ENCODE data around the gene TMCO6. TPM values are rescaled to one million over a fixed set of nuclear protein-coding genes. Genes with fewer than 3 reads are reported as not detected.
A peak's percentile ranks its signal among the peaks of the same experiment; 100 is the strongest.

TMCO6 gene
- total and polyA plus RNA-seq, 4 donors = 12.6 to 55.9 (median 18.7) TPM

DNA sequence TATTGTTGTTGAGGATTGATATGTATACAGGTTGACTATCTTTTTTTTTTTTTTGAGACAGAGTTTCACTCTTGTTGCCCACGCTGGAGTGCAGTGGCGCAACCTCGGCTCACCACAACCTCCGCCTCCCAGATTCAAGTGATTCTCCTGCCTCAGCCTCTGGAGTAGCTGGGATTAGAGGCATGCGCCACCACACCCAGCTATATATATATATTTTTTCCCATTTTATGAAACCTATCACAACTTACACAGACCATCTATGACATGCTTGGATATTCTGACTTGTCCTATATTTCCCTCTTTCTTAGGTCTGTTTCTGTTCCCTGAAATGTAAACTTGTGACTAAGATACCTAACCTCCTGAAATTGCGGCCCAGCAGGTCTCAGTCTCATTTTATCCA is 11.3 kb upstream of the TMCO6 start (continued):
- no peak for TF ChIP-seq FOXA2 (IDR thresholded peaks at IDR 0.05)

DNA sequence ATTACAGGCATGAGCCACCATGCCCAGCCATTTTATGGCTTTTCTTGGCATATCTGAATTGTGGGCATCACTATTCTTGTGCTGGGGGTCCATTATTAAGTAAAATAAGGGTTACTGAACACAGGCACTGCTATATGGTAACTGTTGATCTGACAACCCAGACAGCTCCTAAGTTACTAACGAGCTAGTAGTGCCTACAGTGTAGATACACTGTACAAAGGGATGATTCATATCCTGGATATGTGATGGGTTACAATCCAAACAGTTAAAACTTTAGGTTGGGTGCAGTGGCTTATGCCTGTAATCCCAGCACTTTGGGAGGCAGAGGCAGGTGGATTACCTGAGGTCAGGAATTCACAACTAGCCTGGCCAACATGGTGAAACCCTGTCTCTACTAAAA is 10.5 kb upstream of the TMCO6 start:
- Histone ChIP-seq H3K36me3 (ENCODE audit: control insufficient read depth in 4 of 4, insufficient read depth in 3 of 4, low read depth in 1 of 4, low read length in 3 of 4) (no peaks in the 10 kb centered on the region), H3K4me3 (ENCODE audit: low read depth in 1 of 3, low read length in 3 of 3) (no peak overlapping the region), H3K27me3 (ENCODE audit: control insufficient read depth in 4 of 4, insufficient read depth in 4 of 4, low read length in 3 of 4) (no peaks in the 10 kb centered on the region), H3K27ac (ENCODE audit: low read depth in 1 of 2, low read length in 2 of 2) (no peak overlapping the region), H3K9ac (ENCODE audit: low read depth in 1 of 2, low read length in 2 of 2) (no peak overlapping the region), H3K9me3 (ENCODE audit: control insufficient read depth in 4 of 4, low read length in 3 of 4) (no peaks in the 10 kb centered on the region), H3K4me1 (ENCODE audit: control insufficient read depth in 4 of 4, insufficient read depth in 4 of 4, low read length in 3 of 4) (peaks cover 0 to 19% (median 7%) of the 10 kb centered on the region in 4 donors)
- TF ChIP-seq HNF4A (conservative IDR thresholded peaks at IDR 0.05) (no peak), JUND (IDR thresholded peaks at IDR 0.05) (no peak), FOXA1 (IDR thresholded peaks at IDR 0.05) (no peak), RXRA (IDR thresholded peaks at IDR 0.05) (no peak), NR2F2 (IDR thresholded peaks at IDR 0.05) (no peak)
- TF ChIP-seq, protein P1, sequence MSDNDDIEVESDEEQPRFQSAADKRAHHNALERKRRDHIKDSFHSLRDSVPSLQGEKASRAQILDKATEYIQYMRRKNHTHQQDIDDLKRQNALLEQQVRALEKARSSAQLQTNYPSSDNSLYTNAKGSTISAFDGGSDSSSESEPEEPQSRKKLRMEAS (IDR thresholded peaks at IDR 0.05) = no peak
- no peak for DNase-seq (ENCODE audit: low spot score)
- 36% methylated on average over 1 of the region's 1 CpG for WGBS

DNA sequence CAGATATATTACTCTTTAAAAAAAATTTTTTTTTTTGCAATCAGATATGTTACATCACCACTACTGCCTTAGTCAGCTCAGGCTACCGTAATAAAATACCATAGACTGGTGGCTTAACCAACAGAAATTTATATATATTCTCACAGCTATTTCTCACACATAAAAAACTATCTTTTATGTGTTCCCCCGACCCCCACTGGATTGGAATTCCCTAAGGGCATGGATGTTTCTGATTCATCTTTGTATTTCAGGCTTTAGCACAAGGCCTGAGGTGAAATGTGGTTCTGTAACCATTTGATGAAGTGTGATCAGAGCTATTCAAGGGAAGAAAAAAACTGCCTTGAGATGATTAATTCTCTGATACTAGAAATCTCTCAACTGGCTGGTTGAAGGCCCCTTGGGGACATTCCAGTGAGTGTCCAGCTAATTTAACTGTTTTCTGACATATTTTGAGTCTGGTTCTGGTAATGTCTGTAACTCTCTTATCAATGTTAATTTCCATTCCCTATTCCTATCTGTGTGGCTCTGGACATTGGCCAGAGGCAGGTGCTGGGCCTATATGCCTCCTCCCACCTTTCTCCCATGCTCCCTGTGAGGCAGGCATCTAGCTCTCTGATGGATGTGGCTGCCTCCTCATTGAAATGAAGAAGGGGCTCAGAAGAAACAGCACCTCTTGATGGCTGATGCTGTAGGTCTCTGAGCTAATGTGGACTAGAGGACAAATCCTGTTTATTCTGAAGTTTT is 8.8 kb upstream of the TMCO6 start:
- Histone ChIP-seq H3K9ac (ENCODE audit: low read depth in 1 of 2, low read length in 2 of 2) (peak overlapping the region; percentile 83 to 89), H3K36me3 (ENCODE audit: control insufficient read depth in 4 of 4, insufficient read depth in 3 of 4, low read depth in 1 of 4, low read length in 3 of 4) (no peaks in the 10 kb centered on the region), H3K4me3 (ENCODE audit: low read depth in 1 of 3, low read length in 3 of 3) (peak overlapping the region; percentile 66 to 85 (median 71)), H3K27me3 (ENCODE audit: control insufficient read depth in 4 of 4, insufficient read depth in 4 of 4, low read length in 3 of 4) (no peaks in the 10 kb centered on the region), H3K4me1 (ENCODE audit: control insufficient read depth in 4 of 4, insufficient read depth in 4 of 4, low read length in 3 of 4) (peaks cover 0 to 23% (median 13%) of the 10 kb centered on the region in 4 donors), H3K27ac (ENCODE audit: low read depth in 1 of 2, low read length in 2 of 2) (peak overlapping the region; percentile 82 to 90), H3K9me3 (ENCODE audit: control insufficient read depth in 4 of 4, low read length in 3 of 4) (no peaks in the 10 kb centered on the region)
- 49% methylated on average over 2 of the region's 2 CpGs for WGBS
- no peak for TF ChIP-seq HNF4G (IDR thresholded peaks at IDR 0.05)
- no peak for DNase-seq (ENCODE audit: low spot score)

DNA sequence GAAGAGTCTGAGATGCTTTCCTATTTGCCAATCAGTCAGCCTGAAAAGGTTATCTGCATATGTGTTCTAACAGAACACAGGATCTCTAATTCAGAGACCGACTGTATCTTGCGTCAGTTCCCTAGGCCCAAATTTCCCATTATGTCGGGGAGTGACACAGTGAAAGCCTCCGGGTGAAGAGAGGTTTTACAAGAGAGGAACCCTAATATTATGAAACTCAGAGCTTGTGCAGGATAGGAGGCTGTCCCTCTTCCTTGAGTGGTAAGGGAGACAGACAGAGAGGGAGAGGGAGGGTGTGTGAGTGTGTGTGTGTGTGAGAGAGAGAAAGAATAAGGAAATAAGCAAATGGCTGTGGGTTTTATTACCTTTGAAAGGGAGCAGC is 8.2 kb upstream of the TMCO6 start:
- WGBS = 37% methylated on average over 4 of the region's 4 CpGs
- peak overlapping the region; percentile 66 to 85 (median 71) for H3K4me3 ChIP-seq (ENCODE audit: low read depth in 1 of 3, low read length in 3 of 3)
- no peaks in the 10 kb centered on the region for H3K9me3 ChIP-seq (ENCODE audit: control insufficient read depth in 4 of 4, low read length in 3 of 4)
- DNase-seq (ENCODE audit: low spot score) = no peak
- no peaks in the 10 kb centered on the region for H3K27me3 ChIP-seq (ENCODE audit: control insufficient read depth in 4 of 4, insufficient read depth in 4 of 4, low read length in 3 of 4)
- H3K9ac ChIP-seq (ENCODE audit: low read depth in 1 of 2, low read length in 2 of 2) = peak overlapping the region; percentile 83 to 89
- no peaks in the 10 kb centered on the region for H3K36me3 ChIP-seq (ENCODE audit: control insufficient read depth in 4 of 4, insufficient read depth in 3 of 4, low read depth in 1 of 4, low read length in 3 of 4)
- H3K27ac ChIP-seq (ENCODE audit: low read depth in 1 of 2, low read length in 2 of 2) = peak overlapping the region; percentile 82 to 90
- TF ChIP-seq TAF1 (conservative IDR thresholded peaks at IDR 0.05) (peak; percentile 18), JUND (IDR thresholded peaks at IDR 0.05) (no peak), YY1 (IDR thresholded peaks at IDR 0.05) (peak; percentile 29)
- peaks cover 0 to 23% (median 13%) of the 10 kb centered on the region in 4 donors for H3K4me1 ChIP-seq (ENCODE audit: control insufficient read depth in 4 of 4, insufficient read depth in 4 of 4, low read length in 3 of 4)

DNA sequence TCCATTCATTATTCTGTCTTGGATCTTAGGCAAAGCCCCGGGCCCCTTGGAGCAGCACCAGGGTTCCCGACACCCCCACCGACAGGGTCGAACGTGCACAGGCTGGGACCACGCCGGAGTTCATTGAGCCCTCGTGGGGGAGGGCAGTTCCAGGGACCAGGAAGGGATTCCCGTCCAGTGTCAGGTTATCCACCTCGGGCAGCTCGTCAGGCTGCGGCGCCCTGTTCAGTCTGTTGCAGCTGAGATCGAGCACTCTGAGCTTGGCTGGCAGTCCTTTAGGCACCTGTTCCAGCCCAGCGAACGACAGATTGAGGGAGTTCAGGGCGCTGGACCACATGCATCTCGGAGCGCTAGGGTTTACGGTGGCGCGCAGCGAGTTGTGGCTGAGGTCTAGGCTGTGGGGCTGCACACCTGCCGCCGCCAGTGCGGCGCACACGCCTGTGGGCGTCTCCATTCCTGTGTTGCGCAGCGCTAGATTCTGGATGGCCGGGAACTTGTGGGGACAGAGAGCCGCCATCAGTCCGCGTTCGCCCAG is 7.4 kb upstream of the TMCO6 start:
- no peaks in the 10 kb centered on the region for H3K27me3 ChIP-seq (ENCODE audit: control insufficient read depth in 4 of 4, insufficient read depth in 4 of 4, low read length in 3 of 4)
- no peaks in the 10 kb centered on the region for H3K9me3 ChIP-seq (ENCODE audit: control insufficient read depth in 4 of 4, low read length in 3 of 4)
- WGBS = 4% methylated on average over 36 of the region's 36 CpGs
- TF ChIP-seq YY1 (IDR thresholded peaks at IDR 0.05) = peak; percentile 84
- TF ChIP-seq, protein P2, sequence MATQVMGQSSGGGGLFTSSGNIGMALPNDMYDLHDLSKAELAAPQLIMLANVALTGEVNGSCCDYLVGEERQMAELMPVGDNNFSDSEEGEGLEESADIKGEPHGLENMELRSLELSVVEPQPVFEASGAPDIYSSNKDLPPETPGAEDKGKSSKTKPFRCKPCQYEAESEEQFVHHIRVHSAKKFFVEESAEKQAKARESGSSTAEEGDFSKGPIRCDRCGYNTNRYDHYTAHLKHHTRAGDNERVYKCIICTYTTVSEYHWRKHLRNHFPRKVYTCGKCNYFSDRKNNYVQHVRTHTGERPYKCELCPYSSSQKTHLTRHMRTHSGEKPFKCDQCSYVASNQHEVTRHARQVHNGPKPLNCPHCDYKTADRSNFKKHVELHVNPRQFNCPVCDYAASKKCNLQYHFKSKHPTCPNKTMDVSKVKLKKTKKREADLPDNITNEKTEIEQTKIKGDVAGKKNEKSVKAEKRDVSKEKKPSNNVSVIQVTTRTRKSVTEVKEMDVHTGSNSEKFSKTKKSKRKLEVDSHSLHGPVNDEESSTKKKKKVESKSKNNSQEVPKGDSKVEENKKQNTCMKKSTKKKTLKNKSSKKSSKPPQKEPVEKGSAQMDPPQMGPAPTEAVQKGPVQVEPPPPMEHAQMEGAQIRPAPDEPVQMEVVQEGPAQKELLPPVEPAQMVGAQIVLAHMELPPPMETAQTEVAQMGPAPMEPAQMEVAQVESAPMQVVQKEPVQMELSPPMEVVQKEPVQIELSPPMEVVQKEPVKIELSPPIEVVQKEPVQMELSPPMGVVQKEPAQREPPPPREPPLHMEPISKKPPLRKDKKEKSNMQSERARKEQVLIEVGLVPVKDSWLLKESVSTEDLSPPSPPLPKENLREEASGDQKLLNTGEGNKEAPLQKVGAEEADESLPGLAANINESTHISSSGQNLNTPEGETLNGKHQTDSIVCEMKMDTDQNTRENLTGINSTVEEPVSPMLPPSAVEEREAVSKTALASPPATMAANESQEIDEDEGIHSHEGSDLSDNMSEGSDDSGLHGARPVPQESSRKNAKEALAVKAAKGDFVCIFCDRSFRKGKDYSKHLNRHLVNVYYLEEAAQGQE (IDR thresholded peaks at IDR 0.05) = peak; percentile 49
- peak in 1 of 2 donors; percentile 46 for TF ChIP-seq RXRA (IDR thresholded peaks at IDR 0.05)
- TF ChIP-seq GABPA (IDR thresholded peaks at IDR 0.05 in 1 of 2, conservative IDR thresholded peaks at IDR 0.05 in 1 of 2) = no peak
- DNase-seq (ENCODE audit: low spot score) = no peak
- peak overlapping the region; percentile 83 to 89 for H3K9ac ChIP-seq (ENCODE audit: low read depth in 1 of 2, low read length in 2 of 2)
- no peaks in the 10 kb centered on the region for H3K36me3 ChIP-seq (ENCODE audit: control insufficient read depth in 4 of 4, insufficient read depth in 3 of 4, low read depth in 1 of 4, low read length in 3 of 4)
- H3K4me3 ChIP-seq (ENCODE audit: low read depth in 1 of 3, low read length in 3 of 3) = peak overlapping the region; percentile 66 to 85 (median 71)
- peak overlapping the region; percentile 82 to 90 for H3K27ac ChIP-seq (ENCODE audit: low read depth in 1 of 2, low read length in 2 of 2)
- H3K4me1 ChIP-seq (ENCODE audit: control insufficient read depth in 4 of 4, insufficient read depth in 4 of 4, low read length in 3 of 4) = peaks cover 0 to 23% (median 13%) of the 10 kb centered on the region in 4 donors

Measured in liver (tissue), 9 donors.